Smooth muscle cell (in vitro differentiated cells): ENCODE data around the gene RPS4Y1. TPM values are rescaled to one million over a fixed set of nuclear protein-coding genes. Genes with fewer than 3 reads are reported as not detected.

Source experiments
- DNase-seq: peaks from one replicate; lab custom pipeline; 2025; ENCODE audit not compliant: unreplicated experiment; lab: John Stamatoyannopoulos, UW
- H2AFZ ChIP-seq: fragments of 200-600 bp; sonication (generic); 2 replicates; pipeline ENCODE4 v1.6.0; 2016; ENCODE audit warnings: antibody characterized with exemption, low read depth, mild to moderate bottlenecking
- H3F3A ChIP-seq: fragments of 200-600 bp; sonication (generic); 2 replicates; pipeline ENCODE4 v1.6.0; 2017; ENCODE audit warnings: antibody characterized with exemption, low read depth
- H3K27ac ChIP-seq: fragments of 200-600 bp; sonication (generic); 2 replicates; pipeline ENCODE4 v1.5.1; 2016; ENCODE audit warnings: low read depth, mild to moderate bottlenecking
- H3K27me3 ChIP-seq: fragments of 200-600 bp; sonication (generic); 2 replicates; pipeline ENCODE4 v1.6.1; 2016; ENCODE audit warnings: low read depth, mild to moderate bottlenecking
- H3K36me3 ChIP-seq: fragments of 200-600 bp; sonication (generic); 2 replicates; pipeline ENCODE4 v1.5.1; 2016; ENCODE audit warnings: low read depth
- H3K4me1 ChIP-seq: fragments of 200-600 bp; sonication (generic); 2 replicates; pipeline ENCODE4 v1.5.1; 2016; ENCODE audit warnings: low read depth
- H3K4me2 ChIP-seq: fragments of 200-600 bp; sonication (generic); 2 replicates; pipeline ENCODE4 v1.6.0; 2016; ENCODE audit warnings: mild to moderate bottlenecking
- H3K4me3 ChIP-seq: fragments of 200-600 bp; sonication (generic); 2 replicates; pipeline ENCODE4 v1.5.1; 2016; ENCODE audit warnings: mild to moderate bottlenecking
- H3K79me2 ChIP-seq: fragments of 200-600 bp; sonication (generic); 2 replicates; pipeline ENCODE4 v1.6.0; 2016; ENCODE audit warnings: low read depth, mild to moderate bottlenecking
- H3K9ac ChIP-seq: fragments of 200-600 bp; sonication (generic); 2 replicates; pipeline ENCODE4 v1.6.0; 2016; ENCODE audit warnings: low read depth
- H3K9me3 ChIP-seq: fragments of 200-600 bp; sonication (generic); replicated peaks from 2 replicates; pipeline ENCODE4 v1.5.1; 2016; ENCODE audit warnings: low read depth
- H4K20me1 ChIP-seq: fragments of 200-600 bp; sonication (generic); 2 replicates; pipeline ENCODE4 v1.6.0; 2016; ENCODE audit warnings: low read depth
- CTCF ChIP-seq: fragments of 200-600 bp; sonication (generic); IDR thresholded peaks from 2 replicates; pipeline ENCODE4 v1.5.1; 2017; ENCODE audit warnings: borderline replicate concordance, mild to moderate bottlenecking, antibody characterized with exemption; ENCODE audit not compliant: insufficient read depth, poor library complexity, severe bottlenecking
- WGBS: methylation state at CpG from one replicate; pipeline ENCODE4 v1.1.7; 2016; ENCODE audit warnings: low lambda C conversion rate; 5-methylcytosine and 5-hydroxymethylcytosine counted together
- polyA plus RNA-seq: library from polyadenylated mRNA; unstranded; fragments of >200 nt; fragmentation: Nextera tagmentation; extraction: Ambion mirVana; gene quantifications from 2 replicates; pipeline ENCODE4 v1.2.1, GENCODE V29; 2016
- total RNA-seq: library from RNA; depleted of rRNA; stranded (reverse); fragments of >200 nt; gene quantifications from 2 replicates; pipeline ENCODE4 v1.2.3, GENCODE V29; 2014

Gene RPS4Y1
- total and polyA plus RNA-seq, 2 experiments from 2014 or later = not detected

GRCh38 chrY:2837932-2838331, 3.5 kb upstream of the RPS4Y1 start:
- Histone ChIP-seq H3K9ac (no peak overlapping the region), H2AFZ (no peak overlapping the region), H3K4me1 (no peaks in the 10 kb centered on the region), H3K4me2 (no peak overlapping the region), H3K36me3 (no peaks in the 10 kb centered on the region), H3K79me2 (no peaks in the 10 kb centered on the region), H3K27me3 (no peaks in the 10 kb centered on the region), H4K20me1 (no peaks in the 10 kb centered on the region), H3F3A (no peaks in the 10 kb centered on the region), H3K4me3 (no peak overlapping the region), H3K27ac (no peak overlapping the region), H3K9me3 (no peaks in the 10 kb centered on the region)
- no CpG with 5 or more reads among the region's 1 CpG for WGBS
- no peak for TF ChIP-seq CTCF
- no peak for DNase-seq

- H3K79me2 ChIP-seq = no peaks in the 10 kb centered on the region
- H3K27ac ChIP-seq = no peak overlapping the region
- H3K9ac ChIP-seq = no peak overlapping the region
- H3F3A ChIP-seq = no peaks in the 10 kb centered on the region
- no CpG with 5 or more reads among the region's 4 CpGs for WGBS
- H3K27me3 ChIP-seq = no peaks in the 10 kb centered on the region
- H3K4me1 ChIP-seq = no peaks in the 10 kb centered on the region
- H3K9me3 ChIP-seq = no peaks in the 10 kb centered on the region
- no peak for DNase-seq
- H2AFZ ChIP-seq = no peak overlapping the region
- no peak overlapping the region for H3K4me2 ChIP-seq
- H3K4me3 ChIP-seq = no peak overlapping the region
- no peak for TF ChIP-seq CTCF
- H4K20me1 ChIP-seq = no peaks in the 10 kb centered on the region
- H3K36me3 ChIP-seq = no peaks in the 10 kb centered on the region
Measured at GRCh38 chrY:2846791-2847190, 5.4 kb downstream of the RPS4Y1 start.

GRCh38 chrY:2848384-2848783, 7.0 kb downstream of the RPS4Y1 start:
- no peak for TF ChIP-seq CTCF
- Histone ChIP-seq H3K4me3 (no peak overlapping the region), H2AFZ (no peak overlapping the region), H3K9ac (no peak overlapping the region), H3F3A (no peaks in the 10 kb centered on the region), H3K79me2 (no peaks in the 10 kb centered on the region), H4K20me1 (no peaks in the 10 kb centered on the region), H3K27ac (no peak overlapping the region), H3K27me3 (no peaks in the 10 kb centered on the region), H3K4me2 (no peak overlapping the region), H3K36me3 (no peaks in the 10 kb centered on the region), H3K4me1 (no peaks in the 10 kb centered on the region), H3K9me3 (no peaks in the 10 kb centered on the region)
- WGBS = no CpG with 5 or more reads among the region's 2 CpGs
- DNase-seq = no peak

DNA sequence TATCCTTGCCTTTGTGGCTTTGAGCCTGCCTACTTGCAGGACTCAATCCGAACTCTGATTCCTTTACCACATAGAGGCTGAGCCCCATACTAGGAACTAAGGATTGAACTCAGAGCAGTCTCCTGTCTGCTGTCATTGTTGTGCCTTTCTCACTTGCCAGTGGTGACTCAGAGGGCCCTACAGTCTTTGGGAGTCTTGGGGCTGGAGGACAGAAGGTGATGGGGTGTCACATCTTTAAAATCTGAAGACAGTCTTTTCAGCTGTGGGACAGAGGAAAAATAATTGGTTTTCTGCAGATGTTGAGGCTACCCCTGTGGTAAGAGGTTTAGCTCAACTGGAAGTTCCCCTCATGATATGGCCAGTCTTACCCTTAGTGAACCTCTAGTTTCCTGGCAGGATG, 8.0 kb downstream of the RPS4Y1 start:
- no peak overlapping the region for H3K27ac ChIP-seq
- H3F3A ChIP-seq = no peaks in the 10 kb centered on the region
- no peak overlapping the region for H3K4me3 ChIP-seq
- H3K4me2 ChIP-seq = no peak overlapping the region
- no peak for DNase-seq
- H4K20me1 ChIP-seq = no peaks in the 10 kb centered on the region
- no CpG with 5 or more reads among the region's 1 CpG for WGBS
- H3K4me1 ChIP-seq = no peaks in the 10 kb centered on the region
- H2AFZ ChIP-seq = no peak overlapping the region
- no peaks in the 10 kb centered on the region for H3K36me3 ChIP-seq
- H3K79me2 ChIP-seq = no peaks in the 10 kb centered on the region
- H3K9me3 ChIP-seq = no peaks in the 10 kb centered on the region
- no peak overlapping the region for H3K9ac ChIP-seq
- no peaks in the 10 kb centered on the region for H3K27me3 ChIP-seq
- no peak for TF ChIP-seq CTCF
